Eye (tissue), 1 donor: Measurements from ENCODE around the gene RAB31.

Source experiments
- DNase-seq: peaks from one replicate; pipeline ENCODE4 v3.0.0-alpha.2; 2015

RAB31 gene

GRCh38 chr18:9822587-9823185 is 114.6 kb downstream of the RAB31 start:
- DNase-seq, result no peak

GRCh38 chr18:9823805-9824473 is 115.8 kb downstream of the RAB31 start:
- DNase-seq, result no peak

- DNase-seq, result no peak
Observed at GRCh38 chr18:9824474-9824832, 116.4 kb downstream of the RAB31 start.

GRCh38 chr18:9824952-9825371 is 116.9 kb downstream of the RAB31 start:
- DNase-seq, result no peak

- DNase-seq, result no peak
Observed at GRCh38 chr18:9825571-9826073, 117.5 kb downstream of the RAB31 start.

GRCh38 chr18:9826685-9827084 is 118.6 kb downstream of the RAB31 start:
- no peak for DNase-seq

GRCh38 chr18:9827211-9827792 is 119.2 kb downstream of the RAB31 start:
- DNase-seq, result no peak

GRCh38 chr18:9827793-9828505 is 119.8 kb downstream of the RAB31 start:
- DNase-seq, result no peak

GRCh38 chr18:9828506-9829396 is 120.7 kb downstream of the RAB31 start:
- no peak for DNase-seq

GRCh38 chr18:9829397-9829712 is 121.3 kb downstream of the RAB31 start:
- no peak for DNase-seq

GRCh38 chr18:9831036-9831722 is 123.1 kb downstream of the RAB31 start:
- no peak for DNase-seq

GRCh38 chr18:9831723-9832199 is 123.7 kb downstream of the RAB31 start:
- no peak for DNase-seq

GRCh38 chr18:9832871-9833270 is 124.8 kb downstream of the RAB31 start:
- DNase-seq, result no peak

GRCh38 chr18:9834551-9834950 is 126.5 kb downstream of the RAB31 start:
- DNase-seq, result no peak

GRCh38 chr18:9835113-9835755 is 127.1 kb downstream of the RAB31 start:
- DNase-seq, result peak; percentile 82

- peak; percentile 56 for DNase-seq
Observed at GRCh38 chr18:9835825-9836224, 127.7 kb downstream of the RAB31 start.

GRCh38 chr18:9838144-9838877 is 130.2 kb downstream of the RAB31 start:
- peak; percentile 53 for DNase-seq

GRCh38 chr18:9839211-9839610 is 131.1 kb downstream of the RAB31 start:
- no peak for DNase-seq

- DNase-seq, result no peak
Observed at GRCh38 chr18:9839853-9840252, 131.8 kb downstream of the RAB31 start.

GRCh38 chr18:9841752-9842151 is 133.7 kb downstream of the RAB31 start:
- DNase-seq, result no peak

GRCh38 chr18:9842448-9842847 is 134.3 kb downstream of the RAB31 start:
- DNase-seq, result no peak
